Thyroid gland (tissue), 4 donors: ENCODE data around the gene SASH1.

ENCODE experiments used
- CTCF ChIP-seq, 6 experiments: fragments of 200-600 bp in 3 of 6; fragments of 450-650 bp in 3 of 6; sonication (generic) in 3 of 6; IDR thresholded peaks; one replicate each; pipeline ENCODE4 v1.5.1; 2016 to 2019; ENCODE audit warnings: antibody characterized with exemption in 6 of 6, mild to moderate bottlenecking in 2 of 6, inconsistent platforms in 1 of 6, moderate library complexity in 1 of 6
- POLR2A ChIP-seq, 2 donors: fragments of 450-650 bp; IDR thresholded peaks; one replicate each; pipeline ENCODE4 v1.6.1; 2017; ENCODE audit warnings: antibody characterized with exemption in 2 of 2, mild to moderate bottlenecking in 2 of 2, moderate library complexity in 1 of 2

GRCh38 chr6:148459238-148459637 lies 116.6 kb downstream of the SASH1 start:
- no peak for TF ChIP-seq POLR2A (IDR thresholded peaks at IDR 0.05)
- no peak for TF ChIP-seq CTCF (IDR thresholded peaks at IDR 0.05)
